Nephron progenitor cell (in vitro differentiated cells): Measurements from ENCODE around the gene GSTM4.
A peak's percentile ranks its signal among the peaks of the same experiment; 100 is the strongest.

Source experiments
- DNase-seq: peaks from one replicate; pipeline ENCODE4 v3.0.0; 2021
- H3K27ac Mint-ChIP-seq: 2 replicates; pipeline ENCODE4 v1.8.0; 2021; ENCODE audit warnings: mild to moderate bottlenecking, moderate library complexity, mixed read lengths
- H3K27me3 Mint-ChIP-seq: 2 replicates; pipeline ENCODE4 v1.8.0; 2021; ENCODE audit warnings: mild to moderate bottlenecking, low read depth, mixed read lengths; ENCODE audit not compliant: poor library complexity
- H3K36me3 Mint-ChIP-seq: 2 replicates; pipeline ENCODE4 v1.8.0; 2021; ENCODE audit warnings: low read depth, mixed read lengths
- H3K4me1 Mint-ChIP-seq: 2 replicates; pipeline ENCODE4 v1.8.0; 2021; ENCODE audit warnings: mixed read lengths
- H3K4me3 Mint-ChIP-seq: 2 replicates; pipeline ENCODE4 v1.8.0; 2021; ENCODE audit warnings: mild to moderate bottlenecking, moderate library complexity, mixed read lengths
- H3K9me3 Mint-ChIP-seq: 2 replicates; pipeline ENCODE4 v1.8.0; 2021; ENCODE audit warnings: mild to moderate bottlenecking, moderate library complexity, mixed read lengths
- CTCF ChIP-seq: fragments of 200-600 bp; sonication (generic); IDR thresholded peaks from 2 replicates; pipeline ENCODE4 v1.5.0; 2021; ENCODE audit warnings: antibody characterized with exemption

GSTM4 gene

GRCh38 chr1:109620401-109620791 is 35.5 kb upstream of the GSTM4 start:
- peak; percentile 49 for DNase-seq
- H3K36me3 Mint-ChIP-seq = no peaks in the 10 kb centered on the region
- TF ChIP-seq CTCF = no peak
- H3K9me3 Mint-ChIP-seq = no peaks in the 10 kb centered on the region
- peak overlapping the region; percentile 95 for H3K4me3 Mint-ChIP-seq
- peaks cover 85% of the 10 kb centered on the region for H3K4me1 Mint-ChIP-seq
- H3K27me3 Mint-ChIP-seq = peaks cover 2% of the 10 kb centered on the region
- peak overlapping the region; percentile 98 for H3K27ac Mint-ChIP-seq

- peaks cover under 1% of the 10 kb centered on the region for H3K36me3 Mint-ChIP-seq
- peak; percentile 93 for DNase-seq
- peaks cover 85% of the 10 kb centered on the region for H3K4me1 Mint-ChIP-seq
- TF ChIP-seq CTCF = no peak
- H3K4me3 Mint-ChIP-seq = peak overlapping the region; percentile 95
- no peaks in the 10 kb centered on the region for H3K9me3 Mint-ChIP-seq
- peaks cover 2% of the 10 kb centered on the region for H3K27me3 Mint-ChIP-seq
- H3K27ac Mint-ChIP-seq = peak overlapping the region; percentile 98
Observed at GRCh38 chr1:109620841-109621286, 35.0 kb upstream of the GSTM4 start.

- no peak for DNase-seq
- no peak for TF ChIP-seq CTCF
- peak overlapping the region; percentile 95 for H3K4me3 Mint-ChIP-seq
- H3K27ac Mint-ChIP-seq = no peak overlapping the region
- peaks cover 2% of the 10 kb centered on the region for H3K27me3 Mint-ChIP-seq
- peaks cover 80% of the 10 kb centered on the region for H3K4me1 Mint-ChIP-seq
- H3K36me3 Mint-ChIP-seq = peaks cover 5% of the 10 kb centered on the region
- no peaks in the 10 kb centered on the region for H3K9me3 Mint-ChIP-seq
Observed at GRCh38 chr1:109621379-109622136, 34.3 kb upstream of the GSTM4 start.

- Mint-ChIP-seq H3K4me3 (peak overlapping the region; percentile 95), H3K4me1 (peaks cover 72% of the 10 kb centered on the region), H3K27me3 (peaks cover 2% of the 10 kb centered on the region), H3K27ac (peak overlapping the region; percentile 59), H3K9me3 (no peaks in the 10 kb centered on the region), H3K36me3 (peaks cover 5% of the 10 kb centered on the region)
- no peak for TF ChIP-seq CTCF
- no peak for DNase-seq
Observed at GRCh38 chr1:109622137-109622892, 33.6 kb upstream of the GSTM4 start.

GRCh38 chr1:109622895-109623294 is 33.0 kb upstream of the GSTM4 start:
- Mint-ChIP-seq H3K36me3 (peaks cover 11% of the 10 kb centered on the region), H3K27ac (peak overlapping the region; percentile 59), H3K27me3 (peaks cover 2% of the 10 kb centered on the region), H3K4me3 (peak overlapping the region; percentile 64), H3K9me3 (no peaks in the 10 kb centered on the region), H3K4me1 (peaks cover 73% of the 10 kb centered on the region)
- no peak for TF ChIP-seq CTCF
- DNase-seq = no peak
